Glomerular visceral epithelial cell (primary cell): ENCODE results near the gene BICDL2.

Experiments used
- DNase-seq: peaks from one replicate; pipeline ENCODE4 v3.0.0-alpha.2; 2016; ENCODE audit errors: extremely low spot score

Gene BICDL2

DNA sequence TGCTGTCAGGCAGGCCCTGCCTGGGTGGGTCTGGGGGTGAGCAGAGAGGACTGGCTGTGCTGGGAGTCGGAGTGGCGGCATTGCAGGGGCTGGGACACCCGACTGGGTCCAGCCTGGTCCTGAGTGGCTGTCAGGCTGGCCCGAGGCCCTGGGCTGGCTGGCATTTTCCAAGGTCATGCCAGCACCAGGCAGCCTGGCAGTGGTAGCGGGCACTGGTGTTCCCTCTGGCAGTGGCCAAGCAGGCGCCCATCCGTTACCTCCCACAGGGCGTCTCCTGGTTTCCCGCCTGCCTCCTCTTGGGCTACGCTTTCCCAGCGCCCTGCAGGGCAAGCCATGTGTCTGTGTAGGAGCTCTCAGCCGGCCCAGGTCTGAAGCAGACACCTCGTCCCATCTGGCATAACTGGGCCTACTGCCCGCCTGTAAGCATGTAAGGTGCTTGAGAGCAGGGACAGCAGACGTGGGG lies 50.8 kb downstream of the BICDL2 start:
- no peak for DNase-seq

DNA sequence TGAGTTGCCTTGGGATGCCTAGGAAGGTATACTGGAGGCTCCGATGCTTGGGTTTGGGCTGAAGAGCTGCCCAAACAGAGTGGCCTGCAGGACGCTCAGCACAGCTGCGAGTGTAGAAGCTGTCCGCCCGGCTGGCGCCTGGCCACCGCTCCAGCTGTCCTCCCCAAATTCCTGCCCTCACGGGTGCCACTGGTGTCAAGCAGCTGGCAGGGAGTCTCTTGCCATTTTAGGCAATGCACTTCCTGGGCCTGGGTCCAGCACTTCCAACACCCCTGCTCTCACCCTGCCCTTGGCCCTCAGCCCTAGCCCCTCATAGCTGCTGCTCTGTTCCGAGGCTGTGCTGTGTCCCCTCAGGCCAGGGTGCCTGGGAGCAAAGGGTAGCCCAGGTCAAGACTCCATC lies 51.3 kb downstream of the BICDL2 start:
- no peak for DNase-seq

DNA sequence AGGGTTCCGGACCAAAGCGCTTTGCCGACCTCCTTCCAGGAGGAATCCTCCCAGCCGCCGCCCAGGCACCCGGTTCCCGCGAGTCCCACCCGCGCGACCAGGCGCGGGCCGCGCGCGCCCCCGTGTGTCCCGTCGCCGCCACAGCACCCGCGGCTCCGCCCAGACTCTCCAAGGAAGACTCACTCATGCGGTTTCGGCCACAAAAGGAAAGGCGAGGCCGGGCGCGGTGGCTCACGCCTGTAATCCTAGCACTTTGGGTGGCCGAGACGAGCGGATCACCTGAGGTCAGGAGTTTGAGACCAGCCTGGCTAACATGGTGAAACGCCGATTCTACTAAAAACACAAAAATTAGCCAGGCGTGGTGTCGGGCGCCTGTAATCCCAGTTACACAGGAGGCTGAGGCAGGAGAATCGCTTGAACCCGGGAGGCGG lies 53.0 kb downstream of the BICDL2 start:
- peak; percentile 85 for DNase-seq

DNA sequence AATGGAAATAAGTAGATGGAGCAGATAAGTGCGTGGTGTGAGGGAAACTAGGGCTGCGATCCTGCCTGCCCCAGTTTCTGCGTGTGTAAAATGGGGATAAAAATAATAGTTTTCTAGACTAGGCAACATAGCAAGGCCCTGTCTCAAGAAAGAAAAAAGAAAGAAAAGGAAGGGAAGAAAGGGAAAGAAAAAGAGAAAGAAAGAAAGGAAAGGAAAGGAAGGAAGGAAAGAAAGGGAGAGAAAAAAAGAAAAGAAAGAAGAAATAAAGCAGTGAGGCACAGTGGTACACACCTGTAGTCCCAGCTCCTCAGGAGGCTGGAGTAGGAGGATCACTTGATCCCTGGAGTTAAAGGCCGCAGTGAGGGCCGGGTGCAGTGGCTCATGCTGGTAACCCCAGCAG lies 54.3 kb downstream of the BICDL2 start:
- DNase-seq = no peak

DNA sequence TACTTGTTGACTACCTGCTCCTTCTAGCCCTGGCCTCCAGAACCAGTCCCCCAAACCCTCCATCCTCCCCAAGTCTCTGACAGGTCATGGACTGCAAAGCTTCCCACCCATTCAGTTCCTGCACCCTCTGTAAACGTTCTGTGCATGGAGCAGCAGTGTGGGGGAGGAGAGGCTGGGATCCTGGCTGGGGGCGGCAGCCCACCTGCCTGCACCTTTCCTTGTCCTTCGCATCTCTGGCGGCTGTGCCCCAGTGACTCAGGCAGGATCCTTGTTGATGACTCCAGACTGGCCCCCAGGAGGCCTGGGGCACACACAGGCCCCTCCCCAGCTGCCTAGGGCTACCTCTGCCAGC lies 54.9 kb downstream of the BICDL2 start:
- no peak for DNase-seq

DNA sequence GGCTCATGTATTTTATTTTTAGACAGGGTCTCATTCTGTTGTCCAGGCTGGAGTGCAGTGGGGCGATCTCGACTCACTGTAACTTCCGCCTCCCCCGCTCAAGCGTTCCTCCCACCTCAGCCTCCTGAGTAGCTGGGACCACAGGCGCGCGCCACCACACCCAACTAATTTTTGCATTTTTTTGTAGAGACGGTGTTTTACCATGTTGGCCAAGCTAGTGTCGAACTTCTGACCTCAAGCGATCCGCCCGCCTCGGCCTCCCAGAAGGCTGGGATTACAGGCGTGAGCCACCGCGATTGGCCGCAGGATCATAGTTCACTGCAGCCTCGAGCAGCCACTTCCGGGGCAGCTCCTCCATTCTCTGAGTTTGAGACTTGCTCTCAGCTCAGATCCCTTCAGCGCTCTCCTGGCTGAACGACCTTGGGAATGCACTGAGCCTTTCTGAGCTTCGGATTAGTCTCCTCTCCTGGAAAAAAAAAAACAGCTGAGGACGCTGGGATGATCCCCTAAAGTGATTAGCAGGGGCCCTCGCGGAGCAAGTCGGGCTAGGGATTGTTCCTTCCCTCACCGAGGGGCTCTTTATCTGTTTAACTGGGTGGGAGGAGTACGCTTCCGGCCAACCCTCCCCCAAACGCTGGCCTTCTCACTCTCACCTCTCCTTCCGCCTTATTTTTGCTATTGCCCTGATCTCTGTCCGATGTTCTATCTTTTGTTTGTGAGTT lies 55.4 kb downstream of the BICDL2 start:
- no peak for DNase-seq

DNA sequence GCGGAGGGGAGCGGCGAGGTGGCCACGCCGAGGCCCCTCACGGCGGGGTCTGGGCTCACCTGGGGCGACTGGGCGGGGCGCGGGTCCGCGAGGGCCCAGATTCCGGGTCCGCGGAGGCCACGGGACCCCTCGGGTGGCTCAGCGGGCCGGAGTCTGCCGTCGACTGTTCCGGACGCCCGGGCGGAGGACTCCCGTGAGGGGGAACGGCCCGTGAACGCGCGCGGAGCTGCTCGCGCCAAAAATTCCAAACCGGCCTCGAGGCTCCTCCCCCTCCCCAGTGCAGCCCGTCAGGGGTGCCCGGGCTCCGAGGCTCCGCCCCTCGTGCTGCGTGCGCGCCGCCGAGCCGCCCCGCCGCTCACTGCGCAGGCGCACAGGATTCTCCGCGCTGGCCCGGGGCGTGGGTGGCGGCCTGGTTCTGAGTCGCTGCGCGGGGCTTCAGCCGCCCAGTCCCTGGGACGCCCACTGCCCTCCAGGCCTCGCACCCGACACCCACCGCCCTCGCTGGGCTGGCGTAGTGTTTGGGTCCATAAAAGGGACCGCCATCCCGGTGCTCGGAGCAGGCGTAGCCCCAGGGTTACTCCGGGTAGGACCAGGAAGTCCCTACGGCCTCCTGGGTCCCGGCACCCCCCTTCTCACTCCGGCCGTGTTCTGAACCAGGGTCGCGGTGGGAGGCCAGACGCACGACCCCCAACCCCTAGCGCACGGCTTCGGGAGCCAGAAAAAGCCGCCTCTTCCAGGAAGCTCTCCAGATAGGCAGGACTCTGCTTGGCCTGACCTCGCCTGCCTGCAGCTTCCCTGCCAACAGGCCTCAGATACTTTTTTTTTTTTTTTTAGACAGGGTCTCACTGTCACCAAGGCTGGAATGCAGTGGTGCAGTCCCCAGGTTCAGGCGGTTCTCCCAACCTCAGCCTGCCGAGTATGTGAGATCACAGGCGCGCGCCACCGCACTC lies 56.2 kb downstream of the BICDL2 start, which contains the start of gene PKMYT1:
Gene PKMYT1 (minus strand): TSS at position 220 of the 950 bp plus-strand sequence. CDS start 789 bp downstream, outside the sequence.
- peak; percentile 90 for DNase-seq

DNA sequence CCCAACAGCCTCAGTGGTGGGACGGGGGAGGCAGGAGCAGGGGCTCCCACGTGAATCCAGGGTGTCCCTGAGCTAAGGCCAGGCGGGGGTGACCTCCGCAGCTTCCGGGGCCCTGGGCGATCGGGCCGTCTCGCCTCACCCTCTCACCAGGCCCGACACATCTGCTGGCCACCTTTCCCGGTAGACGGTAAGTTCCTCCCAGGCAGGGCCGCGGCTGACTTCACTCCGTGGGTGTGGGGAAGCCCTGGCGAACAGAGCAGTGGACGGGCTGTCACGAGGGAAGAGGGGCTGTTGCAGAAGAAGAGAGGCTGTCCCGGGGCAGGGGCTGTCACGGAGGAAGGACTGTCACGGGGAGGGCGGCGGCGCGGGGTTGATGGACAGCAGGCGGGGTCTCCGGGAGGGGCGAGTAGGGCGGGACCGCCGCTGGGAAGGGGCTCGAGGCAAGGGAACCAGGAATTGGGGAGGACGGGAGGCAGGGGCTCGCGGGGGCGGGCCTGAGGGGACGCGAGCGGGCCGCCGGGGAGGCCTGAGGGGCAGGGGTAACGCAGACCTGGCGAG lies 57.0 kb downstream of the BICDL2 start:
- DNase-seq = peak; percentile 30
